Common myeloid progenitor, CD34-positive (primary cell): ENCODE measurements around the gene SMIM33.
"Not testable (repeated sequence)": the region's sequence is repeated elsewhere in the genome, so short reads cannot be mapped to it uniquely, and the experiment has no call there.

Experiments
- CTCF ChIA-PET: fragments of 350-600 bp; sonication (Branson Sonifier 250); formaldehyde crosslinking; loops from one replicate; lab custom pipeline; 2021; ENCODE audit warnings: antibody characterized with exemption; lab: Charles Lee
- POLR2A ChIA-PET: fragments of 350-600 bp; sonication (Branson Sonifier 250); formaldehyde crosslinking; loops from one replicate; lab custom pipeline; 2021; ENCODE audit warnings: antibody characterized with exemption; lab: Charles Lee
- DNase-seq, 3 donors: peaks; one replicate each; pipeline versions ENCODE4 v3.0.0 to v3.0.0-alpha.2; 2013
- H3K27ac ChIP-seq, 2 experiments: 1 replicate in 1 of 2; 2 replicates in 1 of 2; pipeline ENCODE4 v1.7.0; 2013; ENCODE audit warnings: inconsistent platforms in 2 of 2, low read length in 2 of 2, mild to moderate bottlenecking in 2 of 2, low read depth in 1 of 2, moderate library complexity in 1 of 2; ENCODE audit not compliant: severe bottlenecking in 2 of 2, insufficient read depth in 1 of 2, poor library complexity in 1 of 2
- H3K27me3 ChIP-seq, 5 experiments: replicated peaks in 2 of 5; 1 replicate in 3 of 5; 2 replicates in 2 of 5; pipeline versions ENCODE4 v1.6.1 to v1.7.0; 2013; ENCODE audit warnings: low read length in 4 of 5, mild to moderate bottlenecking in 2 of 5, moderate library complexity in 2 of 5, inconsistent platforms in 1 of 5; ENCODE audit not compliant: insufficient read depth in 5 of 5, control insufficient read depth in 4 of 5
- H3K36me3 ChIP-seq, 4 experiments: 1 replicate in 2 of 4; 2 replicates in 2 of 4; pipeline versions ENCODE4 v1.6.1 to v1.7.0; 2013; ENCODE audit warnings: low read length in 3 of 4, control low read depth in 1 of 4, mild to moderate bottlenecking in 1 of 4; ENCODE audit not compliant: control insufficient read depth in 4 of 4, insufficient read depth in 4 of 4
- H3K4me1 ChIP-seq, 4 experiments: 1 replicate in 3 of 4; 2 replicates in 1 of 4; pipeline versions ENCODE4 v1.6.1 to v1.7.1; 2013; ENCODE audit warnings: low read length in 3 of 4, mild to moderate bottlenecking in 3 of 4, control low read depth in 1 of 4, inconsistent platforms in 1 of 4, moderate library complexity in 1 of 4; ENCODE audit not compliant: control insufficient read depth in 4 of 4, insufficient read depth in 4 of 4; ENCODE audit errors: control extremely low read depth in 1 of 4
- H3K4me3 ChIP-seq, 7 experiments: 1 replicate in 4 of 7; 2 replicates in 3 of 7; pipeline versions ENCODE4 v1.5.1 to v1.7.0; 2013; ENCODE audit warnings: mild to moderate bottlenecking in 7 of 7, low read length in 6 of 7, moderate library complexity in 6 of 7, inconsistent platforms in 2 of 7, low read depth in 2 of 7, control low read depth in 1 of 7; ENCODE audit not compliant: insufficient read depth in 4 of 7, control insufficient read depth in 1 of 7; ENCODE audit errors: extremely low read depth in 1 of 7
- H3K9me3 ChIP-seq, 5 experiments: 1 replicate in 4 of 5; 2 replicates in 1 of 5; pipeline versions ENCODE4 v1.6.1 to v1.7.1; 2013; ENCODE audit warnings: low read length in 4 of 5, mild to moderate bottlenecking in 2 of 5, inconsistent platforms in 1 of 5, low read depth in 1 of 5, moderate library complexity in 1 of 5; ENCODE audit not compliant: control insufficient read depth in 4 of 5, insufficient read depth in 2 of 5; ENCODE audit errors: control extremely low read depth in 1 of 5
- WGBS: methylation state at CpG from one replicate; pipeline ENCODE4 v1.1.5; 2013; ENCODE audit not compliant: insufficient coverage; 5-methylcytosine and 5-hydroxymethylcytosine counted together

Gene SMIM33

GRCh38 chr5:139494256-139494655 is 23.5 kb downstream of the SMIM33 start:
- peaks cover 8 to 28% (median 17%) of the 10 kb centered on the region in 4 experiments for H3K4me1 ChIP-seq
- no peaks in the 10 kb centered on the region for H3K36me3 ChIP-seq
- WGBS: 100% methylated on average over 1 of the region's 3 CpGs
- H3K27me3 ChIP-seq: no peaks in the 10 kb centered on the region
- no peak for DNase-seq
- H3K27ac ChIP-seq: no peak overlapping the region
- POLR2A ChIA-PET: no interaction called here
- no peak overlapping the region for H3K4me3 ChIP-seq
- H3K9me3 ChIP-seq: no peaks in the 10 kb centered on the region
- CTCF ChIA-PET: interaction anchor here (1.0 to 4.5 kb wide), 11 partner anchors 8 to 205 kb away, joined by 3 to 28 read pairs (median 4); partner anchors contain the start of gene STING1

DNA sequence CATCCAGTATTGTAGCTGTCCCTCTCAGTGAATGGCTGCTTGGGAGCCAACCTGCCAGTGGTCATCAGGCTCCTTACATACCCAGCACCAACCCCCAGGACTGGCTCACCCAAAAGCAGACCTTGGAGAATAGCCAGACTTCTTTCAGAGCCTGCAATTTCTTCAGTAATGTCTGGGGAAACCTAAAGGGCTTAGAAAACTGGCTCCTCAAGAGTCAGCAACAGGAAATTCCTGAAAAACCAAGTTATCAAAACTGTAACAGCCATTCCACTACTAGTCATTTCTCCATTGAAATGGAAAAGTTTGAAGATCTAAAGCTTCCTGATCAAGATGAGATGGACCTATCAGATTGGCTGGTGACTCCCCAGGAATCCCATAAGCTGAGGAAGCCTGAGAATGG is 24.0 kb downstream of the SMIM33 start:
- Histone ChIP-seq H3K4me3 (no peak overlapping the region), H3K4me1 (peaks cover 8 to 28% (median 17%) of the 10 kb centered on the region in 4 experiments), H3K27me3 (no peaks in the 10 kb centered on the region), H3K9me3 (no peaks in the 10 kb centered on the region), H3K36me3 (no peaks in the 10 kb centered on the region), H3K27ac (no peak overlapping the region)
- DNase-seq: no peak
- CTCF ChIA-PET: interaction anchor here (0.6 to 4.5 kb wide), 15 partner anchors 8 to 205 kb away, joined by 3 to 28 read pairs (median 3); partner anchors contain the start of gene STING1
- POLR2A ChIA-PET: interaction anchor here (1.5 kb wide), 1 partner anchor 13 kb away, joined by 6 read pairs; the partner anchor contains the start of gene STING1

- no peaks in the 10 kb centered on the region for H3K36me3 ChIP-seq
- ChIA-PET CTCF (interaction anchor here (0.9 to 4.5 kb wide), 10 partner anchors 9 to 78 kb away, joined by 3 to 28 read pairs (median 4); partner anchors contain the start of gene STING1), POLR2A (interaction anchor here (1.5 kb wide), 1 partner anchor 14 kb away, joined by 6 read pairs; the partner anchor contains the start of gene STING1)
- peaks cover 8 to 28% (median 17%) of the 10 kb centered on the region in 4 experiments for H3K4me1 ChIP-seq
- H3K27me3 ChIP-seq: no peaks in the 10 kb centered on the region
- H3K4me3 ChIP-seq: no peak overlapping the region
- no peaks in the 10 kb centered on the region for H3K9me3 ChIP-seq
- DNase-seq: peak in 2 of 3 donors; percentile 41 to 65
- WGBS: no CpG with 5 or more reads among the region's 3 CpGs
- H3K27ac ChIP-seq: peak overlapping the region in 1 of 2 experiments; percentile 12
Measured at GRCh38 chr5:139495638-139496435, 25.0 kb downstream of the SMIM33 start.

DNA sequence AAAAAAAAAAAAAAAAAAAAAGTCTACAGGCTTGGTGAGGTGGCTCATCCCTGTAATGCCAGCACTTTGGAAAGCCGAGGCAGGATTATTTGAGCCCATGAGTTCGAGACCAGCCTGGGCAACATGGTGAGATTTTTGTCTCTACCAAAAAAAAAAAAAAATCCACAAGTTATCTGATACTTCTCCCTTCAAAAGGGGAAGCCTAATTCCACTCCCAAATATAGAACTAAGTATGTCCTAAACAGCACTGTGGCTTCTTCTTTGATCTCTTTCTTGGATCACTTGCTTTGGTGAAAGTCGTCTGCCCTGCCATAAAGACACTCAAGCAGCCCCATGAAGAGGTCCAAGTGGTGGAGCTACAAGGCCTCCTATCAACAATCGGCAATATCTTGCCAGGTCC is 30.6 kb downstream of the SMIM33 start:
- ChIA-PET CTCF (interaction anchor here (1.1 to 5.5 kb wide), 2 partner anchors 11 to 19 kb away, joined by 3 to 34 read pairs; partner anchors contain the start of gene STING1), POLR2A (no interaction called here)
- no peak for DNase-seq
- H3K9me3 ChIP-seq: no peaks in the 10 kb centered on the region
- 85% methylated on average over 4 of the region's 4 CpGs for WGBS
- no peaks in the 10 kb centered on the region for H3K27me3 ChIP-seq
- H3K4me3 ChIP-seq: no peak overlapping the region
- H3K4me1 ChIP-seq: peaks cover 0 to 12% (median 5%) of the 10 kb centered on the region in 4 experiments
- H3K27ac ChIP-seq: no peak overlapping the region
- no peaks in the 10 kb centered on the region for H3K36me3 ChIP-seq

- CTCF ChIA-PET: interaction anchor here (0.8 to 5.5 kb wide), 6 partner anchors 9 to 115 kb away, joined by 3 to 34 read pairs (median 4); partner anchors contain the start of gene STING1
- not testable (repeated sequence) for H3K36me3 ChIP-seq, H3K9me3 ChIP-seq, DNase-seq, H3K4me1 ChIP-seq, H3K4me3 ChIP-seq, H3K27me3 ChIP-seq
- POLR2A ChIA-PET: interaction anchor here (0.6 kb wide), 1 partner anchor 87 kb away, joined by 3 read pairs; no protein-coding TSS in a partner anchor
- 91% methylated on average over 14 of the region's 15 CpGs for WGBS
- H3K27ac ChIP-seq: peak overlapping the region in 1 of 2 experiments; percentile 25
Measured at GRCh38 chr5:139503036-139503817, 32.4 kb downstream of the SMIM33 start.

- H3K9me3 ChIP-seq, H3K27me3 ChIP-seq, DNase-seq, POLR2A ChIA-PET, H3K36me3 ChIP-seq, H3K4me3 ChIP-seq, H3K4me1 ChIP-seq: not testable (repeated sequence)
- H3K27ac ChIP-seq: peak overlapping the region in 1 of 2 experiments; percentile 25
- CTCF ChIA-PET: interaction anchor here (1.0 to 5.5 kb wide), 6 partner anchors 9 to 116 kb away, joined by 3 to 34 read pairs (median 5); partner anchors contain the start of gene STING1
- 96% methylated on average over 15 of the region's 15 CpGs for WGBS
Measured at GRCh38 chr5:139503879-139504278, 33.1 kb downstream of the SMIM33 start.
